ENCODE data around the gene FAM98C.

The FAM98C gene

DNA sequence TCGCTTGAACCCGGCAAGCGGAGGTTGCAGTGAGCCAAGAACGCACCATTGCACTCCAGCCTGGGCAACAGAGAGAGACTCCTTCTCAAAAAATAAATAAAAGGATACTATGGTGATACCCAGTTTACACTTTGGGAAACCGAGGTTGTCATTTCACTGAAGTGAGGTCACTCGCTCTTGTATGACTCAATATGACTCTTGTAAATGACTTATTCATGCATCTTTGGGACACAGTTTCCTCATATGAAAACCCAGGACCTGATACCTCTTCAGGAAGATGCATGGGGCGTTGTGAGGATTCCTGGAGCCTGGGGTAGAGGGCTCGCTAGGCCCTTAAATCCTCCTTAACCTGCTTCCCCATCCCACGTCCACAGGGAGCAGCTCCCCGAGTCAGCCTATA lies 24.0 kb upstream of the FAM98C start:
- DNase-seq: no peak

DNA sequence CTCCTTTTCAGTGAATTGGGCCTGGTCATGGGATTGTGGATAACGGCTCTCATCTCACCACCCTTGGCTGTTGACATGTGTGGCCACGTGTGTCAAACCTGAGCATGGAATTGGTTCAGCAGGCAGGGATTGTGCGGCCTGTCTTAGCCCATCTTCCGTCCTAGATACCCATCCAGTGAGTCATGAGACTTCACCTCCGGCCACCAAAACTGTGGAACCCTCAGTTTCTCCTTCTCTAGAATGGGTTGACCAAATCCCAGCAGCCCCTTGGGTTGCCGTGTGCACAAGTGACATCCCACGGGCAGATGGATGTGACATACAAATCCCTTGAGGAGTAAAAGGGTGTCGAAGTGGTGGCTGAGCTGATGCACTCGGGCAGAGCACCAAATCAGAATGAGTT lies 21.8 kb upstream of the FAM98C start:
- DNase-seq: no peak

DNA sequence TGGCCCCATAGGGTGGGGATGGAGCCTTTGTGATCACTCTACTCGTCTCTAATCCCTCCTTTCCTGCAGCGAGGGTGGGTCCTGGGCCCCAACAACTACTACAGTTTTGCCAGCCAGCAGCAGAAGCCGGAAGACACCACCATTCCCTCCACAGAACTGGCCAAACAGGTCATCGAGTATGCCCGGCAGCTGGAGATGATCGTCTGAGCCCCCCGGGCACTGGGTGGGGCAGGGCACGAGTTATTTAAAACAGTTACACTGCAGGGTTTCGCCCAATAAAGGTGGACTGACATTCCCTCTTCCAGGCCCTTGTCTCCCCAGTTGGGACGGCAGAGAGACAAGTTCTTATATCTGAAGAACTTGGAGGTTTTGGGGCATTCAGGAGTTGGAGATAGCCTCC lies 19.7 kb upstream of the FAM98C start:
- DNase-seq: no peak

GRCh38 chr19:38383743-38384142 lies 19.1 kb upstream of the FAM98C start:
- no peak for DNase-seq

GRCh38 chr19:38384209-38385027 lies 18.5 kb upstream of the FAM98C start:
- peak; percentile 28 for DNase-seq

- DNase-seq: no peak
Measured at GRCh38 chr19:38385057-38385803, 17.7 kb upstream of the FAM98C start.

GRCh38 chr19:38385804-38386257 lies 17.1 kb upstream of the FAM98C start:
- DNase-seq: no peak

GRCh38 chr19:38386300-38386970 lies 16.5 kb upstream of the FAM98C start:
- no peak for DNase-seq

DNA sequence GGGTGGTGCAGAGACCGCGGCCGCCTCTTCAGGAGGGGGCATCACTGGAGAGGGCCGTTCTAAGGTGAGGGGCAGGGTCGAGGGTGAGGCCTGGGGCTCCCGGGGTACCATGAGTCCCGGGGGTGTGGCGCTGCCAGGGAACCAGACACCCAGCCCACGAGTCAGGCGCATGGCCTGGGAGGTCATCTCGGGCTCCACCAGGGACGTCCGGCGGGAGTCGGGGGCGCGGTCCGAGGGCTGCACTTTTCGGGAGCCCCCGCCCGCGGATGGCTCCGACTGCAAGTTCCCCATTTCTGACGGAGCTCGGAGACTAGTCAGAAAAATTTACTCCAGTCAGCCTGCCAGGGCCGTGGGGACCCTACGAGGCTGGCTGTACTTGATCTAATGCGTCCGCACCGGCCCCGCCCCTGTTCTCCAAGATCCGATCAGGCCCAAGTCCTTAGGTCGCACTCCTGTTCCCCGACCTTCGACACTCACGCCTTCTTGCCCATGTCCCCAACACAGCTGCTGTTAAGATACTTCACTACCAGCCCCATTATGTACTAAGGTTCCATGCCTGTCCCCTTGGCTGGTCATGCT lies 15.8 kb upstream of the FAM98C start:
- DNase-seq: no peak

GRCh38 chr19:38387550-38388348 lies 15.1 kb upstream of the FAM98C start, which contains the start of gene GGN:
GGN (minus strand) TSS chr19:38388034; CDS start chr19:38387261, 773 bp downstream.
- DNase-seq: peak; percentile 96

DNA sequence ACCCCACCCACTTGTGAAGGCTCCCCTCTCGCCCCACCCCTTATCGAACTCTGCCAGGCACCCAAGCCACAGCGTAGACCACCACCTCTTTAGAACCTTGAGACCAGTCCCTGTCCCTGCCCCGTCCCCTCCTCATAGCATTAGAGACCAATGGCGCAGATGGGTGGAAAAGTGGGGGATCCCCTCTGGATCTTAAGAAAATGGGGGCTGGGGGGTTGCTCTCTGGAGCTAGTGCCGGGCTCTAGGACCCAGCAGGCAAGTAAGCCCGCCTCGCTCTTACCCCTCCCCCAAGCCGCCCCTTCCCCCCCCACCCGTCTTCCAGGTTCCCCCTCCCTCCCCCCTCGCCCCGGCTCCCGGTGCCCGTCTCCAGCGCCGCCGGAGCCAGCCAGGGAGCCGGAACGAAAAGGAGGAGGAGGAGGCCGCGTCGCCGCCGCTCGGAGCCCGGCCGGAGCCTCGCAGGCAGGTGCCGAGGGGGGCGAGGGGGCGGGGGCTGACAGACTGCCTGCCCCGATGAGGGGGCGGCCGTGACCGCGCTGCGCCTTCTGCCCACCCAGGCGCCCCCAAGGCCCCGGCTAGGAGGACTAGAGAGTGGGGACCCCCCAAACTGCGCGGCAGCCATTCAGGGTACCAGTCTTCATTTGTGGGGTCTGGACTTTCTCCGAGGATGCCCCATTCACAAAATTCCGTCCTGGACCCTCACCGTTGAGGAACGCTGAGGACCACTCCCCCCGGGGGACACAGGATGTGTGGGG lies 14.4 kb upstream of the FAM98C start, which contains the start of gene SPRED3:
TSS of gene SPRED3 (plus strand) at position 349 of the 752 bp plus-strand sequence. CDS start 1,606 bp downstream, outside the sequence.
- DNase-seq: no peak

DNA sequence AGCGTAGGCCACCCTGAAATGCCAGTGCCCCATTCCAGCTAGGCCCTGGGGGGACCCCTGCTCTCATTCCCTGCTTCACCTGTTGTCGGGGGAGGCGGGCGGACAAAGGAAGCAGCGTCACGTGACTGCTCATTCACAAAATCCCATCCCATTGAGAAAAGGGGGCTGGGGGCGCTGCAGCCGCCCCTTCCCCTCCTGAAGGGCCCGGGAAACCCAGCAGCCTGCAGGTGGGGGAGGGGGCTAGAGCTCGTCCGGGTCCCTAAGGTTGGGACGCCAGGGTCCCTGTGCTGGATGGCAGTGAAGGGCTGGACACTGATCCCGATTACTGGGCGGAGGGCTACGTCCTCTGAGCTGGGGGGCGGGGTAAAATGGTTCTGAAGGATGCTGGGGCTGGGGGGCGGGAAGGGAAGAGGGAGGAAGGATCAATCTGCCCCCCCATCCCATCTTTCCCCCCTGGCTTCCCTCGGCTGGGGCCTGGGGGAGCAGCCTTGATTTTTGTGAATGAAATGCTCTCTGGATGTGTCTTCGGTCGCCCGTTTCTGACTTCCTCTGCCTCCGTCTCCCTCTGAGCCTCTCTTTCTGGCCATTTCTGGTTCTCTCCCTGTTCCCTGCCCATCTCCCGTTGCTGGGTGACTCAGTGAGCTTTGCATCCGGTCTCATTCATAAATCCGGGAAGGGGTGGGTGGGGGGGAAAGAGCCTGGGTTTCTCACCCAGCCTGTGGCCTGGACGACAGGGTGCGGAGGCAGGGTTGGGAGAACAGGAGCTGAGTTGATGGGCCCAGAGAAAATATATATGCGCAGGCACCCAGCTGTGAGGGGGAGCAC lies 13.6 kb upstream of the FAM98C start:
- DNase-seq: peak; percentile 86

DNA sequence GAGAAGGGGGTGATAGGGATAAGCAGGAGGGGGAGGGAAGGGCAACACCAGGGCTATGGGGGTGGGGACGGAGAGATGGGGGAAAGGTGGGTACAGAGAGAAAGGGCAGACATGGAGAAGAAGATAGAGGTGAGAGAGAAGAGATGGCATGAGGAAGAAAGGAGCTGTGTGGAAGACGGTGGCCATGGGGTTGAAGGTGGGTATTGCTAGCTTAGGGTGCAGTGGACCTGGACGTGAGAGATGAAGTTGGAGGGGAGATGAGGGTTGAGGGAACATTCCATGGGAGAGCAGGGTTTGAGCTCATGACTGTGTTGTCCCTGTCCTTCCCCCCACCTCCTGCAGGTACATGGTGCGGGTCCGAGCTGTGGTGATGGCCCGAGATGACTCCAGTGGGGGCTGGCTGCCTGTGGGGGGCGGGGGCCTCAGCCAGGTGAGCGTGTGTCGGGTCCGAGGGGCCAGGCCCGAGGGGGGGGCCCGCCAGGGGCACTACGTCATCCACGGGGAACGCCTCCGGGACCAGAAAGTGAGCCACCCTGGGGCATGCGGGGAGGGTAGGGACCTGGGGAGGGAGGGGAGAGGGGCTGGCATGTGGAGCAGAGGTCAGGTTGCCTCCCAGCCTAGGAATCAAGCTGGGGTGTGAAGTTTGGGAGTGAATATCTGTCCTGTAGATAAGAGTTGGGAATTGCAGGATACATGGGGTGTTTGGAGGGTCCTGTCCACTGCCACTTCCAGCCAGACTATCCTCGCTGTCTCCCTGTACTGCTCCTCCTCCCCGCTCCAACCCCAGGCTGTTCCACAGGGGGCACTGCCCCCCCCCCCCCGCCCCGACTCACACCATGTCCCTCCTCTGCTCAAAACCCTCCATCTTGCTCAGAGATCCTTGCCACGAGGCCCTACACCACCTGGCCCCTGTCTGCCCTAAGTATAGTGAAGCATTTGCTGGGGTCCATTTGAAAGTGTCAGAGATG lies 12.7 kb upstream of the FAM98C start:
- DNase-seq: no peak

DNA sequence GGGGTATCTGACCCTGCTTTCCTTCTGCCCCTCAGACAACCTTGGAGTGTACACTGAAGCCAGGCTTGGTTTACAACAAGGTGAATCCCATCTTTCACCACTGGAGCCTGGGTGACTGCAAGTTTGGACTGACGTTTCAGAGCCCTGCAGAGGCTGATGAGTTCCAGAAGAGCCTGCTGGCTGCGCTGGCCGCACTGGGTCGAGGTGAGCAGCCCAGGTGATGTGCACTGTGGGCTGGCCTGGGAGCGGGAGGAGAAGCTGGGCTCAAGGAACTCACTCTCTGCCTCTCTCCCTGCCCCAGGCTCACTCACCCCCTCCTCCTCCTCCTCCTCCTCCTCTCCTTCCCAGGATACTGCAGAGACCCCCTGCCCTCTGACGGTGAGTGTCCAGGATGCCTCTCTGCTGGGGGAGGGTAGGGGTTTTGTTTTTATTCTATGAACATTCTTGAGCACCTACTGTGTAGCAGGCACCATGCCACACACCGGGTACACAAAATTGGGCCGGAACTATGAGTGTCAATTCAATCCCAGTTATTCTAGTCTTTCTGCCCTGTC lies 10.9 kb upstream of the FAM98C start:
- no peak for DNase-seq

DNA sequence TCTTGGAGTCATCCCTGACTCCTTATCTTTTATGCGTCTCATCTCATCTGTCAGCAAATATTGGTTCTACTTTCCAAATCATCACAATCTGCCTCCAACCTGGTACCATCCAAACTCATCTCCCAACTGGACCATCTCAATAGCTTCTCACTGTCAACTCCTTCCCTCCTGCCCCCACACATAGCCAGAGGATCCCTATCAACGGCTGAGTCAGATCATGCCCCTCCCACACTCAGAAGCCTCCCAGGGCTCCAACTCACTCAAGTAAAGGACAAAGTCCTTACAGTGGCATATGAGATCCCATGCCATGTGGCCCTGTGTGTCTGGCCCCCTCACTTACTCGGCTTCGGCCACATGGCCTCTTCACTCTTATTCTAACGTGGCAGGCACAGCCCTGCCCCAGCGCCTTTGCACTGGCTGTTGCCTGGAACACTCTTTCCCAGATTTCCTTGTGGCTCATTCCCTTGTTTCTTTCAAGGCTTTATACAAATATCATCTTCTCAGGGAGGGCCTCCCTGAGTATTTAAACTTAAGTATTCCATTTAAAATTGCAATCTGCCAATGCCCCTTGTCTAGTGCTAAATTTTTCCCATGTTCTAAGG lies 10.1 kb upstream of the FAM98C start:
- DNase-seq: peak; percentile 38

DNA sequence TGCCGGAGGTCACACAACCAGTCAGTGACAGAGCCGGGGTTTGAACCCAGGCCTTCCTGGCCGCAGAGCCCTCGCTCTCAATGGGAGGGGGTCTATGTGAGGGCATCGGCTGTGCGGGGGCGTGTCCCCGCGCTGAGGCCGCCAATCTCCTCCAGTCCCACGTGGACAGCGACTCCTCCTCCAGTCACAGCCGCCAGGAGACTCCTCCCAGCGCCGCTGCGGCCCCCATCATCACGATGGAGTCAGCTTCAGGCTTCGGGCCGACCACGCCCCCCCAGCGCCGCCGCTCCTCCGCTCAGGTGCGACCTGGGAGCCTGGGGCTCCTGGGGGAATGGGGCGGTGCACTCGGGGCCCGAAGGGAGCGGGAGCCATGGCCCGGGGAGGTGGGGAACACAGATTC lies 8.4 kb upstream of the FAM98C start:
- peak; percentile 62 for DNase-seq

GRCh38 chr19:38395381-38396114 lies 7.3 kb upstream of the FAM98C start:
- DNase-seq: no peak

GRCh38 chr19:38399081-38399480 lies 3.8 kb upstream of the FAM98C start:
- DNase-seq: no peak
